ES-I3 (cell line): ENCODE results near the gene PTGER4.
"Not testable (repeated sequence)": the region's sequence is repeated elsewhere in the genome, so short reads cannot be mapped to it uniquely, and the experiment has no call there.

Source experiments
- H3K36me3 ChIP-seq: 2 replicates; pipeline ENCODE4 v1.6.1; 2013; ENCODE audit warnings: mild to moderate bottlenecking, low read length, control low read depth, moderate library complexity; ENCODE audit not compliant: insufficient read depth
- H3K4me1 ChIP-seq: 2 replicates; pipeline ENCODE4 v1.6.1; 2013; ENCODE audit warnings: mild to moderate bottlenecking, control low read depth, low read length; ENCODE audit not compliant: insufficient read depth
- H3K9ac ChIP-seq: 2 replicates; pipeline ENCODE4 v1.6.1; 2013; ENCODE audit warnings: low read depth, mild to moderate bottlenecking, low read length, moderate library complexity
- H3K9me3 ChIP-seq: 2 replicates; pipeline ENCODE4 v1.6.1; 2013; ENCODE audit warnings: mild to moderate bottlenecking, low read length, moderate library complexity; ENCODE audit not compliant: control insufficient read depth, insufficient read depth

PTGER4 gene

GRCh38 chr5:40691894-40692293 is 12.2 kb downstream of the PTGER4 start:
- Histone ChIP-seq H3K9me3 (no peaks in the 10 kb centered on the region), H3K4me1 (peaks cover 9% of the 10 kb centered on the region; the same call in 1 of the 2 replicates), H3K36me3 (no peaks in the 10 kb centered on the region), H3K9ac (no peak overlapping the region)

GRCh38 chr5:40694433-40694832 is 14.7 kb downstream of the PTGER4 start:
- Histone ChIP-seq H3K36me3 (no peaks in the 10 kb centered on the region), H3K9me3 (no peaks in the 10 kb centered on the region), H3K4me1 (no peaks in the 10 kb centered on the region; the same call in 1 of the 2 replicates), H3K9ac (no peak overlapping the region)

GRCh38 chr5:40700116-40700782 is 20.5 kb downstream of the PTGER4 start:
- H3K4me1 ChIP-seq: no peaks in the 10 kb centered on the region
- no peak overlapping the region for H3K9ac ChIP-seq
- no peaks in the 10 kb centered on the region for H3K36me3 ChIP-seq

GRCh38 chr5:40702027-40702426 is 22.3 kb downstream of the PTGER4 start:
- H3K9ac ChIP-seq, H3K4me1 ChIP-seq, H3K36me3 ChIP-seq, H3K9me3 ChIP-seq: not testable (repeated sequence)

More at GRCh38 chr5:40700116-40700782, 20.5 kb downstream of the PTGER4 start:
- H3K9me3 ChIP-seq: no peaks in the 10 kb centered on the region

DNA sequence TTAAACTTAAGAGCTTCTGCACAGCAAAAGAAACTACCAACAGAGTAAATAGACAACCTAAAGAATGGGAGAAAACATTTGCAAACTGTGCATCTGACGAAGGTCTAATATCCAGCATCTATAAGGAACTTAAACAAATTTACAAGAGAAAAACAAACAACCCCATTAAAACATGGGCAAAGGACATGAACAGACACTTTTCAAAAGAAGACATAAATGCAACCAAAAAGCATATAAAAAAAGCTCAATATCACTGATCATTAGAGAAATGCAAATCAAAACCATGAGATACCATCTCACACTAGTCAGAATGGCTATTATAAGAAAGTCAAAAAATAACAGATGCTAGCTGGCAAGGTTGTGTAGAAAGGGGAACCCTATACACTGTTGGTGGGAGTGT is 25.8 kb downstream of the PTGER4 start:
- not testable (repeated sequence) for H3K9ac ChIP-seq, H3K36me3 ChIP-seq, H3K9me3 ChIP-seq, H3K4me1 ChIP-seq

- H3K4me1 ChIP-seq, H3K9ac ChIP-seq, H3K36me3 ChIP-seq, H3K9me3 ChIP-seq: not testable (repeated sequence)
Measured at GRCh38 chr5:40710575-40710974, 30.9 kb downstream of the PTGER4 start.

DNA sequence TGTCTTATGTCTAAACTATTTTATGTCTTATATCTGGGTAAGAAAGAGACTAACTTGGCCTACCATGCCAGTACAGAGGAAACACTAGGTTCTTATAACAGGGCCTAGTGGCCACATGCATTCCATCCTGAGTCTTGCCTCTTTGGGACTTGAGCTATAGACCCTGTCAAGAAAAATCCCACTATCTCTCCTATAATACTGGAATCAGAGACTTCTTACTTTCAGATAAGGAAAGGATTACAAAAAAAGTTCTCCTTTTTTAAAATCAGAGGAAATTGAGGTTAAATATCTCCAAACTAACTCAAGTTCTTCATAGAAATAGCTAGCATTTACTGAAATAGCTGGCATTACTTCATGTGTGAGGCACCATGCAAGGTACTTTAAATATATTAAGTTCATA is 34.3 kb downstream of the PTGER4 start:
- Histone ChIP-seq H3K4me1 (no peaks in the 10 kb centered on the region), H3K36me3 (no peaks in the 10 kb centered on the region), H3K9ac (no peak overlapping the region), H3K9me3 (no peaks in the 10 kb centered on the region)

GRCh38 chr5:40716000-40716399 is 36.3 kb downstream of the PTGER4 start:
- Histone ChIP-seq H3K9ac (no peak overlapping the region), H3K36me3 (no peaks in the 10 kb centered on the region; the same call in 1 of the 2 replicates), H3K9me3 (no peaks in the 10 kb centered on the region), H3K4me1 (no peaks in the 10 kb centered on the region)

GRCh38 chr5:40716590-40716989 is 36.9 kb downstream of the PTGER4 start:
- Histone ChIP-seq H3K9ac (no peak overlapping the region), H3K36me3 (no peaks in the 10 kb centered on the region; the same call in 1 of the 2 replicates), H3K4me1 (no peaks in the 10 kb centered on the region), H3K9me3 (no peaks in the 10 kb centered on the region)

GRCh38 chr5:40717281-40717680 is 37.6 kb downstream of the PTGER4 start:
- no peaks in the 10 kb centered on the region for H3K4me1 ChIP-seq
- no peak overlapping the region for H3K9ac ChIP-seq
- H3K36me3 ChIP-seq: no peaks in the 10 kb centered on the region; the same call in 1 of the 2 replicates
- H3K9me3 ChIP-seq: no peaks in the 10 kb centered on the region

DNA sequence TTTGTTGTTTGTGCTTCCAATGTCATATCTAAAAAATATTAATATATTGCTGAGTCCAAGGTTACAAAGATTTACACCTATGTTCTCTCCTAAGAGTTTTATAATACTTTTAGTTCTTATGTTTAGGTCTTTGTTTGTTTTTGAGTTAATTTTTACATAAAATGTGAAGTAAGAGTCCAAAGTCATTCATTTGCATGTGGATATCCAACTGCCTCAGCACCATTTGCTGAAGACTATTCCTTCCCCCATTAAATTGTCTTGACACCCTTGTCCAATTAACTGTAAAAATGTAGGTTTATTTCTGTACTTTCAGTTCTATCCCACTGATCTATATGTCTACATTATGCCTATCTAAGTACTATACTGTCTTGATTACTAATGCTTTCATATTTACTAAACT is 40.4 kb downstream of the PTGER4 start:
- Histone ChIP-seq H3K36me3 (no peaks in the 10 kb centered on the region; the same call in 1 of the 2 replicates), H3K9me3 (peaks cover 4% of the 10 kb centered on the region; the same call in 1 of the 2 replicates), H3K9ac (no peak overlapping the region), H3K4me1 (no peaks in the 10 kb centered on the region)

- H3K9ac ChIP-seq, H3K9me3 ChIP-seq, H3K4me1 ChIP-seq, H3K36me3 ChIP-seq: not testable (repeated sequence)
Measured at GRCh38 chr5:40722497-40722911, 42.8 kb downstream of the PTGER4 start.

- H3K4me1 ChIP-seq: no peaks in the 10 kb centered on the region
- H3K36me3 ChIP-seq: no peaks in the 10 kb centered on the region
- no peak overlapping the region for H3K9ac ChIP-seq
- H3K9me3 ChIP-seq: no peaks in the 10 kb centered on the region
Measured at GRCh38 chr5:40733434-40733833, 53.7 kb downstream of the PTGER4 start.

DNA sequence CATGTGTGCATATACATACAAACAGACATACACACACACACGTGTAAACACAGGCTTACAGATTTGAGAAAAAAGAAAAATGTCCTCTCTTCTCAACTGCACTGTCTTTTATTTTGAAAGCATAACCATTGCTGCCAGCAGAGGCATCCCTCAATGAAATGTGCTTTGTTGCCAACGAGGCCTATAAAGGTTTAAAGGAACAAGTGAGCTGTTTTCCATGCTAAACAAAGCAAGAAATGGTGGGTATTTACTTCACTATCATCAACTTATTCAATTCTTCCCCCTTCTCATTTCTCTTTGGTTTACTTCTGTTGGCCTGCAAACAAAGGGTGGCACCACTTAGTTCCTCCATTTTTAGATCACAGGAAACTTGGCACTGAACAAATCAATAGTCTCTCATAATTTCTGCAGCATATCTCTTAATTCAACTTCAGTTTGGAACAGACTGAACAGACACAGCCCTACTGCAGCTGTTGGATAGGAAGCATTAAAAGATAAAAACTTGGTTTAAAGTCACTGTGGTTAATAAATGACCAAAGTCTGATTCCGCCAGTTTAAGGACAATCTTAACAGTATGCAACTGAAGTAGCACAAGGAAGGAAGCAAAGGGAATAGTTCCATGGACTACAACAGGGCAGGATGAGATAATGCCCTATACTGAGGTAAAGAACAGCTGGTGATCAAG is 54.3 kb downstream of the PTGER4 start:
- Histone ChIP-seq H3K4me1 (no peaks in the 10 kb centered on the region), H3K9me3 (no peaks in the 10 kb centered on the region), H3K9ac (no peak overlapping the region), H3K36me3 (no peaks in the 10 kb centered on the region)

- H3K36me3 ChIP-seq: no peaks in the 10 kb centered on the region
- no peaks in the 10 kb centered on the region for H3K4me1 ChIP-seq
- no peak overlapping the region for H3K9ac ChIP-seq
- H3K9me3 ChIP-seq: no peaks in the 10 kb centered on the region
Measured at GRCh38 chr5:40734986-40735385, 55.3 kb downstream of the PTGER4 start.
